GM12892 (cell line): ENCODE measurements around the gene RFX8.

Experiments used
- DNase-seq: peaks from one replicate; pipeline ENCODE4 v3.0.0; 2011; ENCODE audit not compliant: insufficient read length
- FAIRE-seq: peaks from 2 replicates; lab custom pipeline; 2011; peaks lifted over from hg19 to GRCh38; lab: Jason Lieb, UNC
- POLR2A ChIP-seq: IDR thresholded peaks from 2 replicates; pipeline ENCODE4 v1.6.1; 2011; ENCODE audit warnings: low read depth, low read length, control low read depth
- POLR2AphosphoS5 ChIP-seq: IDR thresholded peaks from 2 replicates; pipeline ENCODE4 v1.6.1; 2011; ENCODE audit warnings: low read depth, low read length, control low read depth
- TAF1 ChIP-seq: IDR thresholded peaks from 2 replicates; pipeline ENCODE4 v1.6.1; 2011; ENCODE audit warnings: low read depth, mild to moderate bottlenecking, control low read depth, low read length, borderline replicate concordance

Gene RFX8

GRCh38 chr2:101432411-101433181, 42.3 kb downstream of the RFX8 start:
- DNase-seq (no peak), FAIRE-seq (no peak)
- TF ChIP-seq TAF1, result no peak
- no peak for TF ChIP-seq POLR2A
- TF ChIP-seq POLR2AphosphoS5, result no peak

DNA sequence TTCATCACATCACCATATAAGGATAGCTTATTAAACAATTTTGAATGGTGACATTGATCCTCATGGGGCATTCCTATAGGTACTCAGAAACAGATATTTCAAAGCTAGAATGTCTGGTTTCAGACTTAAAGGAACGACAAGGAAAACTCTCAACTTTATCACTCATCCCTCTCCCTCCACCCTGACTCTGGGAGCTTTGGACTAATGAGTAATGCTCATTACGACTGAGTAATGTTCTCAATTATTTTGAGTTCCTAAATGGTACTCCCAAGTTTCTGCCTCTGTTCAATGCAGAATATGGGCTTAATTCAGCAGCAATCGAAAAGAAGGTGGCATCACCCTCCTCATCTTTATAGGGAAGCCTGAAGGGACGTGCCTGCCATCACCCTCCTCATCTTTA, 43.4 kb downstream of the RFX8 start:
- DNase-seq, result no peak
- no peak for FAIRE-seq
- TF ChIP-seq POLR2AphosphoS5 (no peak), POLR2A (no peak), TAF1 (no peak)

- FAIRE-seq (no peak), DNase-seq (no peak)
- no peak for TF ChIP-seq POLR2A
- TF ChIP-seq TAF1, result no peak
Observed at GRCh38 chr2:101430156-101430555, 44.8 kb downstream of the RFX8 start.

- TF ChIP-seq POLR2AphosphoS5 (no peak), TAF1 (no peak), POLR2A (no peak)
- no peak for FAIRE-seq
Observed at GRCh38 chr2:101429453-101429852, 45.5 kb downstream of the RFX8 start.

DNA sequence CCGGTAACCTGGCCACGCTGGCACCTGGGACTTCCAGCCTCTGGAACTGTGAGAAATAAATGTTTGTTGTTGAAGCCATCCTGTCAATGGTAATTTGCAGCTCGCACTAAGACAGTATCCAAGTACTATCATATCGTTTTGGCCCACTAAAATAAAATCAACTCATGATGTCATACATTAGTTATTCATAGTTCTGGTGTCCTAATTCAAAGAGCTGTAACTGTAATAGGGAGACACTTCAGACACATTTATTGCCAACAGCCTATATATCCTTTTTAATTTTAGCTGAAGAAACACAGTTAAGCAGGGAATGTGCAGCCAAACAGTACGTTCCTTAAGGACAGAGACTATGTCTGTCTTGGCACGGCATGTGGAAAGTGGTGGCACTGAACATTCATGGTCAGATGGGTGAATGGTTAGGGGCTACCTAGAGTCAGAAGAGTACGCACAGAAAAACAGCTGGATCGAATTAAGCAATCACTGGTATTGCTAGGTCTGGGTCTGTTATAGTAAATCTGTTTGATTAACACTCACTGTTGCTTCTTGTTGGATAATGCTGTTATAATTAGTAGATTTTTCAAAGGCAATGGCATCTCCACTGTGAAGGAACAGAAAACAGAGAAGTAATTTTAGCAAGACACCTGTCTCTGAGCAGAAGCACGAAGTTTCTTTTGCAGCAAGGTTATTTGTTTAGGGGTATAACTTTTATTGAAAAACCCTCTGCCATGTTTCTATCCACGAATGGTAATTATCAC, 46.3 kb downstream of the RFX8 start:
- TF ChIP-seq TAF1 (no peak), POLR2AphosphoS5 (no peak), POLR2A (no peak)
- DNase-seq, result no peak
- FAIRE-seq, result no peak

More at GRCh38 chr2:101429453-101429852, 45.5 kb downstream of the RFX8 start:
- DNase-seq, result no peak

GRCh38 chr2:101427743-101428142, 47.2 kb downstream of the RFX8 start:
- no peak for TF ChIP-seq POLR2A
- no peak for TF ChIP-seq POLR2AphosphoS5
- no peak for TF ChIP-seq TAF1
- DNase-seq (no peak), FAIRE-seq (no peak)

GRCh38 chr2:101427240-101427639, 47.7 kb downstream of the RFX8 start:
- FAIRE-seq, result no peak
- no peak for DNase-seq
- TF ChIP-seq POLR2A (no peak), TAF1 (no peak), POLR2AphosphoS5 (no peak)

DNA sequence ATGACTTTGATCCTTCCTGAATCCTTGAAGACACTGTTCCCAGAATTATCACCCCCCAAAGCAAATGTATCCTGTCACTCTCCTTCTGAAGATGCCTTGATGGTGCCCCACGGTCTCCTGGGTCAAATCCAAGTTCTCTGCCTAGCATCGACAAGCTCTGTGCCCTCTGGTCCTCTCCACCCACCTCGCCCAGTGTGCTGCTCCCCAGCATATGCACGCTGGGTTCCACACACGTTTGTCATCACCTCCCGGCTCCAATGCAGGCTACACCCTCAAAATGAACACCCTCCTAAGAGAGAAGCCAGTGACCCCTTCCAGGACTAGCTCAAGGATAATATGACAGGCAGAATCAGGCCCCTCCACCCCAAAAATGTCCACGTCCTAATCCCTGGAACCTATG, 48.1 kb downstream of the RFX8 start:
- FAIRE-seq (no peak), DNase-seq (no peak)
- TF ChIP-seq POLR2A (no peak), POLR2AphosphoS5 (no peak), TAF1 (no peak)

DNA sequence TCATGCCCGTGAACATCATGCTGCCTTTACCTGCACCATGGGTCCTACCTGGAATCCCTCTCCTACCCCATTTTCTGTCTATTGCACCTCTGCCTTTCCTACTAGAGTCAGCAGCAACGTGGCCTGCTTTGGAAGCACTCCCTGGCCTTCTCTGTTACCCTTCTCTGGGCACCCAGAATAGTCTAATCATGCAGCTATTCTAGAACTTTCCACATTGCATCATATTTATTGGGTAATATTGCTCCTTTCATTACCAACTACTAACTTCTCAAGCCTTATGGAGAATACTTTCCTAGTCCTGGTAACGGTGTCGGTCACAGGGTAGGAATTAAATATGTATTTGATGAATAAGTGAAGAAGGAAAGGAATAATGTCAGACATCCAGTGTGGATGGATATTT, 54.3 kb downstream of the RFX8 start:
- no peak for TF ChIP-seq POLR2AphosphoS5
- TF ChIP-seq TAF1, result no peak
- no peak for TF ChIP-seq POLR2A
- FAIRE-seq, result no peak
- DNase-seq, result no peak

GRCh38 chr2:101419096-101419663, 55.7 kb downstream of the RFX8 start:
- TF ChIP-seq POLR2A, result no peak
- no peak for TF ChIP-seq POLR2AphosphoS5
- no peak for TF ChIP-seq TAF1
- peak; percentile 58 for FAIRE-seq
- DNase-seq, result peak; percentile 40

- DNase-seq (no peak), FAIRE-seq (no peak)
- no peak for TF ChIP-seq TAF1
- no peak for TF ChIP-seq POLR2A
- no peak for TF ChIP-seq POLR2AphosphoS5
Observed at GRCh38 chr2:101418460-101419095, 56.3 kb downstream of the RFX8 start.
